SK-N-SH (cell line): Measurements from ENCODE around the gene SYNJ2. TPM values are rescaled to one million over a fixed set of nuclear protein-coding genes. Genes with fewer than 3 reads are reported as not detected.

ENCODE experiments used
- CTCF ChIA-PET: fragments of 300-600, 350-600 bp; formaldehyde crosslinking; extraction: SDS; loops from one replicate; lab custom pipeline; 2021; lab: Yijun Ruan, JAX
- POLR2A ChIA-PET: fragments of 350-600 bp; sonication (Branson Sonifier 250); formaldehyde crosslinking; extraction: SDS; loops from one replicate; lab custom pipeline; 2020; ENCODE audit warnings: antibody characterized with exemption, inconsistent platforms; lab: Yijun Ruan, JAX
- DNase-seq: peaks from one replicate; pipeline ENCODE4 v3.0.0; 2012
- H2AFZ ChIP-seq: fragments of 200-600 bp; sonication (generic); 2 replicates; pipeline ENCODE4 v1.8.1; 2016; ENCODE audit warnings: antibody characterized with exemption, mild to moderate bottlenecking, low read depth
- H3F3A ChIP-seq: fragments of 200-600 bp; sonication (generic); replicated peaks from 2 replicates; pipeline ENCODE3; 2016; ENCODE audit warnings: antibody characterized with exemption, mild to moderate bottlenecking; ENCODE audit not compliant: insufficient read depth
- H3K27ac ChIP-seq, 2 experiments: fragments of 200-500 bp in 1 of 2; fragments of 200-600 bp in 1 of 2; sonication (Bioruptor generic) in 1 of 2; sonication (generic), shearing (Covaris generic) in 1 of 2; 2 replicates each; pipeline versions ENCODE4 v1.5.1 to v1.6.1; 2014 to 2016; ENCODE audit warnings: low read depth in 2 of 2, inconsistent platforms in 1 of 2, low read length in 1 of 2, mild to moderate bottlenecking in 1 of 2, mixed read lengths in 1 of 2
- H3K27me3 ChIP-seq: fragments of 200-600 bp; sonication (generic), shearing (Covaris generic); 2 replicates; pipeline ENCODE4 v1.6.1; 2016; ENCODE audit warnings: mixed run types; ENCODE audit not compliant: insufficient read depth
- H3K36me3 ChIP-seq, 2 experiments: fragments of 200-500 bp in 1 of 2; fragments of 200-600 bp in 1 of 2; sonication (Bioruptor generic) in 1 of 2; sonication (generic) in 1 of 2; replicated peaks in 1 of 2; 2 replicates each; pipeline versions ENCODE3 to v1.5.1; 2014 to 2016; ENCODE audit warnings: low read length in 1 of 2, mild to moderate bottlenecking in 1 of 2; ENCODE audit not compliant: insufficient read depth in 2 of 2, control insufficient read depth in 1 of 2
- H3K4me1 ChIP-seq, 2 experiments: fragments of 200-500 bp in 1 of 2; fragments of 200-600 bp in 1 of 2; sonication (Bioruptor generic) in 1 of 2; sonication (generic), shearing (Covaris generic) in 1 of 2; 2 replicates each; pipeline versions ENCODE4 v1.5.1 to v1.6.1; 2014 to 2016; ENCODE audit warnings: low read depth in 1 of 2, low read length in 1 of 2, mixed run types in 1 of 2; ENCODE audit not compliant: insufficient read depth in 2 of 2, control insufficient read depth in 1 of 2
- H3K4me2 ChIP-seq: fragments of 200-600 bp; sonication (generic), shearing (Covaris generic); 2 replicates; pipeline ENCODE4 v1.6.1; 2017; ENCODE audit warnings: mixed run types
- H3K4me3 ChIP-seq, 2 experiments: fragments of 200-500 bp in 1 of 2; fragments of 200-600 bp in 1 of 2; sonication (Bioruptor generic) in 1 of 2; sonication (generic), shearing (Covaris generic) in 1 of 2; 2 replicates each; pipeline versions ENCODE4 v1.5.1 to v1.8.1; 2014 to 2016; ENCODE audit warnings: low read depth in 2 of 2, inconsistent platforms in 1 of 2, low read length in 1 of 2, mild to moderate bottlenecking in 1 of 2, mixed read lengths in 1 of 2, moderate library complexity in 1 of 2
- H3K79me2 ChIP-seq: fragments of 200-600 bp; sonication (generic); 2 replicates; pipeline ENCODE4 v1.8.1; 2017; ENCODE audit warnings: mild to moderate bottlenecking; ENCODE audit not compliant: insufficient read depth
- H3K9ac ChIP-seq: fragments of 200-600 bp; sonication (generic); 2 replicates; pipeline ENCODE4 v1.6.1; 2017; ENCODE audit warnings: mixed run types
- H3K9me2 ChIP-seq: fragments of 200-600 bp; sonication (generic); 2 replicates; pipeline ENCODE4 v1.6.1; 2017; ENCODE audit warnings: mixed run types
- H3K9me3 ChIP-seq: fragments of 200-600 bp; sonication (generic); 2 replicates; pipeline ENCODE4 v1.6.1; 2017; ENCODE audit warnings: mixed run types, mild to moderate bottlenecking, moderate library complexity
- H4K20me1 ChIP-seq: fragments of 200-600 bp; sonication (generic); 2 replicates; pipeline ENCODE4 v1.6.1; 2017; ENCODE audit warnings: mild to moderate bottlenecking, mixed run types; ENCODE audit not compliant: insufficient read depth
- EP300 ChIP-seq, 2 experiments: IDR thresholded peaks; 2 replicates each; pipeline versions ENCODE4 v1.4.0 to v1.6.1; 2012; ENCODE audit warnings: borderline replicate concordance in 1 of 2, low read depth in 1 of 2, low read length in 1 of 2
- FOXJ3 ChIP-seq: sonication (generic); formaldehyde crosslinking; IDR thresholded peaks from 2 replicates; pipeline ENCODE4 v1.5.1; 2020; ENCODE audit warnings: mild to moderate bottlenecking, missing genetic modification reagents
- GATA2 ChIP-seq: sonication (generic); formaldehyde crosslinking; IDR thresholded peaks from 2 replicates; pipeline ENCODE4 v1.5.0; 2020; ENCODE audit warnings: mild to moderate bottlenecking, missing genetic modification reagents
- MXI1 ChIP-seq: IDR thresholded peaks from 2 replicates; pipeline ENCODE4 v1.6.1; 2012; ENCODE audit warnings: mild to moderate bottlenecking, low read depth, low read length, improper control_type of control experiment
- NFIC ChIP-seq: IDR thresholded peaks from 2 replicates; pipeline ENCODE4 v1.4.0; 2012; ENCODE audit warnings: borderline replicate concordance
- PBX3 ChIP-seq: IDR thresholded peaks from 2 replicates; pipeline ENCODE4; 2012
- POLR2AphosphoS5 ChIP-seq: IDR thresholded peaks from 2 replicates; pipeline ENCODE4 v1.6.1; 2012; ENCODE audit warnings: low read depth, low read length
- RCOR1 ChIP-seq: fragments of 150-350 bp; IDR thresholded peaks from 2 replicates; pipeline ENCODE4 v1.6.1; 2017; ENCODE audit warnings: antibody characterized with exemption, low read length
- RFX5 ChIP-seq: IDR thresholded peaks from 2 replicates; pipeline ENCODE4 v1.6.1; 2012; ENCODE audit warnings: mild to moderate bottlenecking, improper control_type of control experiment, low read length
- RXRA ChIP-seq: IDR thresholded peaks from 2 replicates; pipeline ENCODE4 v1.4.0; 2012; ENCODE audit warnings: low read depth, mild to moderate bottlenecking, borderline replicate concordance
- SMC3 ChIP-seq: IDR thresholded peaks from 2 replicates; pipeline ENCODE4 v1.6.1; 2012; ENCODE audit warnings: low read depth, low read length, improper control_type of control experiment
- TAF1 ChIP-seq: IDR thresholded peaks from 2 replicates; pipeline ENCODE4 v1.6.1; 2012; ENCODE audit warnings: low read depth, mild to moderate bottlenecking, low read length, moderate library complexity, borderline replicate concordance
- TCF12 ChIP-seq: IDR thresholded peaks from 2 replicates; pipeline ENCODE4 v1.4.0; 2012
- TEAD4 ChIP-seq: IDR thresholded peaks from 2 replicates; pipeline ENCODE4 v1.4.0; 2012; ENCODE audit warnings: mild to moderate bottlenecking, borderline replicate concordance; ENCODE audit not compliant: insufficient read depth
- USF1 ChIP-seq: IDR thresholded peaks from 2 replicates; pipeline ENCODE4 v1.4.0; 2012; ENCODE audit warnings: low read depth, borderline replicate concordance
- USF2 ChIP-seq: fragments of 150-350 bp; IDR thresholded peaks from 2 replicates; pipeline ENCODE4 v1.6.1; 2017; ENCODE audit warnings: antibody characterized with exemption, low read length, low read depth, borderline replicate concordance
- ZBTB33 ChIP-seq: IDR thresholded peaks from 2 replicates; pipeline ENCODE4 v1.4.0; 2012; ENCODE audit warnings: low read depth, borderline replicate concordance
- WGBS: methylation state at CpG from one replicate; pipeline ENCODE4 v1.1.6; 2017; ENCODE audit warnings: low lambda C conversion rate; 5-methylcytosine and 5-hydroxymethylcytosine counted together
- polyA plus RNA-seq, 3 experiments: library from polyadenylated mRNA; depleted of rRNA; stranded (reverse); fragments of >200 nt; gene quantifications; 2 replicates each; pipeline ENCODE4 v1.2.3, GENCODE V29; 2012

SYNJ2 gene
- polyA plus RNA-seq, 1 of the 3 experiments (the other 2 are of a cell fraction) = 40.0 TPM

GRCh38 chr6:158077676-158078075 is 96.0 kb downstream of the SYNJ2 start:
- 92% methylated on average over 10 of the region's 10 CpGs for WGBS
- H3K9ac ChIP-seq = no peak overlapping the region
- H3K27ac ChIP-seq = no peak overlapping the region
- H3K36me3 ChIP-seq = peaks cover 25 to 76% of the 10 kb centered on the region in 2 experiments
- POLR2A ChIA-PET = no interaction called here
- H3K4me2 ChIP-seq = no peak overlapping the region
- no peaks in the 10 kb centered on the region for H3K9me3 ChIP-seq
- peaks cover 0 to 6% of the 10 kb centered on the region in 2 experiments; a peak in 1 of 4 replicates for H3K4me1 ChIP-seq
- H3K4me3 ChIP-seq = no peak overlapping the region
- H3F3A ChIP-seq = peaks cover 7% of the 10 kb centered on the region
- no peak overlapping the region for H2AFZ ChIP-seq
- CTCF ChIA-PET = interaction anchor here (1.8 kb wide), 1 partner anchor 321 kb away, joined by 5 read pairs; no protein-coding TSS in a partner anchor
- no peaks in the 10 kb centered on the region for H3K27me3 ChIP-seq
- no peaks in the 10 kb centered on the region for H3K9me2 ChIP-seq
- DNase-seq = no peak
- H3K79me2 ChIP-seq = peaks cover 5% of the 10 kb centered on the region; the same call in 1 of the 2 replicates
- no peaks in the 10 kb centered on the region for H4K20me1 ChIP-seq
- no peak for TF ChIP-seq TCF12
- TF ChIP-seq MXI1 = no peak
- TF ChIP-seq NFIC = no peak
- no peak for TF ChIP-seq POLR2AphosphoS5
- TF ChIP-seq ZBTB33 = no peak
- no peak for TF ChIP-seq USF1
- TF ChIP-seq TEAD4 = no peak
- TF ChIP-seq EP300 (IDR thresholded peaks at IDR 0.05; ENCODE audit: borderline replicate concordance in 1 of 2, low read depth in 1 of 2, low read length in 1 of 2) = no peak
- no peak for TF ChIP-seq FOXJ3 (CRISPR knock-in tag)
- no peak for TF ChIP-seq USF2
- no peak for TF ChIP-seq SMC3
- TF ChIP-seq RXRA = no peak
- no peak for TF ChIP-seq RCOR1

DNA sequence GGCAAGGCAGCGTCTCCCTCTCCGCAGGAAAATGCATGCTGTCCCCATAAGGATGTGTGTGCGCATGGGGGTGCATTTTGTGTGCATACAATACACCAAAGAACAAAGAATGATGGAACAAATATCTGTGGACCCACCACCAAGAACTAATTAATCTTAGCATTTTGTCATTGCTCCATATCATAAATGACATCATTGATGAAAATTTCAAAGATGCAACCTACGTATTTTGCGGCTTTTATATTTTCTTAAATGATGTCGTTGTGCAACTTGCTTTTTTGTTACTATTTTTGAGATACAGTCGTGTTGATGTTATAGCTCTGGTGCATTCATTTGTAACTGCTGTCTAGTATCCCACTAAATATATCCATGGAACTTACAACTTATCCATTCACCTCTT is 96.7 kb downstream of the SYNJ2 start:
- no peak for DNase-seq
- peaks cover 26 to 79% of the 10 kb centered on the region in 2 experiments for H3K36me3 ChIP-seq

More for the DNA sequence above, 96.7 kb downstream of the SYNJ2 start:
- Histone ChIP-seq H3K27me3 (no peaks in the 10 kb centered on the region), H3K79me2 (peaks cover 5% of the 10 kb centered on the region; the same call in 1 of the 2 replicates), H3F3A (peaks cover 7% of the 10 kb centered on the region), H3K4me2 (no peak overlapping the region), H3K9me2 (no peaks in the 10 kb centered on the region), H2AFZ (no peak overlapping the region), H3K4me1 (peaks cover 0 to 6% of the 10 kb centered on the region in 2 experiments; a peak in 1 of 4 replicates), H3K4me3 (no peak overlapping the region), H3K9ac (no peak overlapping the region), H4K20me1 (no peaks in the 10 kb centered on the region), H3K27ac (no peak overlapping the region), H3K9me3 (no peaks in the 10 kb centered on the region)
- 87% methylated on average over 7 of the region's 7 CpGs for WGBS
- ChIA-PET POLR2A (no interaction called here), CTCF (interaction anchor here (1.8 kb wide), 1 partner anchor 322 kb away, joined by 5 read pairs; no protein-coding TSS in a partner anchor)
- TF ChIP-seq MXI1 (no peak), USF2 (no peak), RFX5 (no peak), RXRA (no peak), PBX3 (no peak), GATA2 (CRISPR knock-in tag) (no peak), POLR2AphosphoS5 (no peak), ZBTB33 (no peak), TAF1 (no peak), RCOR1 (no peak)
